Caco-2 (cell line): ENCODE results near the gene SLC22A16. TPM values are rescaled to one million over a fixed set of nuclear protein-coding genes. Genes with fewer than 3 reads are reported as not detected.

ENCODE experiments used
- BruUV-seq: library from RNA; stranded (reverse); fragments of 400-500 nt; replicated peaks from 2 replicates; lab custom pipeline; 2021; lab: Mats Ljungman, UMichigan
- CTCF ChIA-PET: fragments of 300-600 bp; sonication (Branson Sonifier 250); formaldehyde crosslinking; loops from one replicate; lab custom pipeline; 2022; ENCODE audit warnings: antibody characterized with exemption; lab: Charles Lee
- POLR2A ChIA-PET: fragments of 300-600 bp; sonication (Branson Sonifier 250); formaldehyde crosslinking; loops from one replicate; lab custom pipeline; 2022; ENCODE audit warnings: antibody characterized with exemption; lab: Charles Lee
- DNase-seq, 2 experiments: peaks; one replicate each; pipeline versions ENCODE4 v3.0.0 to v3.0.0-alpha.2; 2020 to 2022
- H3K27me3 ChIP-seq: replicated peaks from 2 replicates; pipeline ENCODE4 v1.6.0; 2011; ENCODE audit warnings: low read length; ENCODE audit not compliant: control insufficient read depth, insufficient read depth
- H3K36me3 ChIP-seq: 2 replicates; pipeline ENCODE4 v1.5.1; 2011; ENCODE audit warnings: low read length; ENCODE audit not compliant: control insufficient read depth, insufficient read depth
- H3K4me1 ChIP-seq: fragments of 250-450 bp; sonication (Bioruptor Pico); 2 replicates; pipeline ENCODE4 v1.5.1; 2020; ENCODE audit warnings: mild to moderate bottlenecking
- H3K4me3 ChIP-seq: 2 replicates; pipeline ENCODE4 v1.5.1; 2011; ENCODE audit warnings: low read depth, mild to moderate bottlenecking, control low read depth, low read length
- H3K9me3 ChIP-seq: fragments of 250-450 bp; sonication (Bioruptor Pico); 2 replicates; pipeline ENCODE4 v1.5.1; 2020; ENCODE audit warnings: mild to moderate bottlenecking, moderate library complexity
- H3K27ac Mint-ChIP-seq: one replicate; pipeline ENCODE4 v1.8.0; 2022; ENCODE audit warnings: mixed read lengths; ENCODE audit not compliant: unreplicated experiment
- H3K27me3 Mint-ChIP-seq: one replicate; pipeline ENCODE4 v1.8.0; 2022; ENCODE audit warnings: mixed read lengths; ENCODE audit not compliant: insufficient read depth, unreplicated experiment
- H3K36me3 Mint-ChIP-seq: one replicate; pipeline ENCODE4 v1.8.0; 2022; ENCODE audit warnings: mild to moderate bottlenecking, mixed read lengths; ENCODE audit not compliant: insufficient read depth, unreplicated experiment
- H3K4me1 Mint-ChIP-seq: one replicate; pipeline ENCODE4 v1.8.0; 2022; ENCODE audit warnings: low read depth, mixed read lengths; ENCODE audit not compliant: unreplicated experiment
- H3K4me3 Mint-ChIP-seq: one replicate; pipeline ENCODE4 v1.8.0; 2022; ENCODE audit warnings: mild to moderate bottlenecking, moderate library complexity, mixed read lengths; ENCODE audit not compliant: unreplicated experiment
- H3K9me3 Mint-ChIP-seq: one replicate; pipeline ENCODE4 v1.8.0; 2022; ENCODE audit warnings: mixed read lengths; ENCODE audit not compliant: unreplicated experiment
- intact Hi-C: fragments of 100-400 bp; cut with micrococcal nuclease; formaldehyde crosslinking; loops from one replicate; pipeline ENCODE4 v1.10.0; 2022; ENCODE audit not compliant: unreplicated experiment
- total RNA-seq: library from RNA; stranded (reverse); gene quantifications from 2 replicates; pipeline ENCODE4 v1.2.3, GENCODE V29; 2022
- TF ChIP-seq, protein P1 (sequence below), 2 experiments: fragments of 200-600 bp in 1 of 2; IDR thresholded peaks; 1 replicate in 1 of 2; 2 replicates in 1 of 2; pipeline versions ENCODE4 v1.5.1 to v1.8.0; 2011 to 2022; ENCODE audit warnings: antibody characterized with exemption in 1 of 2, control low read depth in 1 of 2, inconsistent platforms in 1 of 2, low read depth in 1 of 2, low read length in 1 of 2, mild to moderate bottlenecking in 1 of 2, moderate library complexity in 1 of 2; ENCODE audit not compliant: insufficient read depth in 1 of 2, severe bottlenecking in 1 of 2, unreplicated experiment in 1 of 2

Gene SLC22A16
- total RNA-seq, 1 experiment from 2014 or later: not detected

DNA sequence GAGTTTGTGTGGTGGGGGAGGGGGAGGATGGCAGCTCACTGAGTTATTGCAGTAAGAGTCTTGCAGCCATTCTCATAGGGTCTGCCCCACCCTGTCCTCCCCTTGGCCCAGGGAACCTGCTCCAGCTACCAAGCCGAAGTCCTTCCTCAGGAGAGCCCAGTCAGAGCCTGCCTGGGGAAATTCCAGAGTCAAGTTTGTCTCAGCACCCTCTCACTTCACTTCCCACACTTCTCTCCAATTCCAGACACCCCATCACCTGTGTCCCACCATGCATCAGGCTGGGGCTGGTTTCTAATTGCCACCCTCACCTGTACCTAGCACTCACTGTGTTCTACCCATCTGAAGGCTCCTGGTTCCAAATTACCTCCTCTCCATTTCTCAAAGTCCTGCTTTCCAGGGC, 10.3 kb upstream of the SLC22A16 start:
- no peaks in the 10 kb centered on the region for H3K9me3 Mint-ChIP-seq
- peaks cover 19% of the 10 kb centered on the region for H3K4me1 Mint-ChIP-seq
- TF ChIP-seq, protein P1, sequence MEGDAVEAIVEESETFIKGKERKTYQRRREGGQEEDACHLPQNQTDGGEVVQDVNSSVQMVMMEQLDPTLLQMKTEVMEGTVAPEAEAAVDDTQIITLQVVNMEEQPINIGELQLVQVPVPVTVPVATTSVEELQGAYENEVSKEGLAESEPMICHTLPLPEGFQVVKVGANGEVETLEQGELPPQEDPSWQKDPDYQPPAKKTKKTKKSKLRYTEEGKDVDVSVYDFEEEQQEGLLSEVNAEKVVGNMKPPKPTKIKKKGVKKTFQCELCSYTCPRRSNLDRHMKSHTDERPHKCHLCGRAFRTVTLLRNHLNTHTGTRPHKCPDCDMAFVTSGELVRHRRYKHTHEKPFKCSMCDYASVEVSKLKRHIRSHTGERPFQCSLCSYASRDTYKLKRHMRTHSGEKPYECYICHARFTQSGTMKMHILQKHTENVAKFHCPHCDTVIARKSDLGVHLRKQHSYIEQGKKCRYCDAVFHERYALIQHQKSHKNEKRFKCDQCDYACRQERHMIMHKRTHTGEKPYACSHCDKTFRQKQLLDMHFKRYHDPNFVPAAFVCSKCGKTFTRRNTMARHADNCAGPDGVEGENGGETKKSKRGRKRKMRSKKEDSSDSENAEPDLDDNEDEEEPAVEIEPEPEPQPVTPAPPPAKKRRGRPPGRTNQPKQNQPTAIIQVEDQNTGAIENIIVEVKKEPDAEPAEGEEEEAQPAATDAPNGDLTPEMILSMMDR (IDR thresholded peaks at IDR 0.05; ENCODE audit: insufficient read depth in 1 of 2, low read depth in 1 of 2, low read length in 1 of 2, severe bottlenecking in 1 of 2, unreplicated experiment in 1 of 2): no peak
- Histone ChIP-seq H3K4me3 (no peak overlapping the region), H3K9me3 (no peaks in the 10 kb centered on the region), H3K36me3 (no peaks in the 10 kb centered on the region), H3K27me3 (no peaks in the 10 kb centered on the region), H3K4me1 (no peaks in the 10 kb centered on the region)
- ChIA-PET CTCF (interaction anchor here (0.7 to 0.8 kb wide), 2 partner anchors 31 to 447 kb away, joined by 3 read pairs; no protein-coding TSS in a partner anchor), POLR2A (no interaction called here)
- H3K36me3 Mint-ChIP-seq: no peaks in the 10 kb centered on the region
- intact Hi-C loops: no loop called here
- H3K27ac Mint-ChIP-seq: no peak overlapping the region
- no peak for DNase-seq
- H3K27me3 Mint-ChIP-seq: no peaks in the 10 kb centered on the region
- no peak overlapping the region for H3K4me3 Mint-ChIP-seq
- no TSS peak for BruUV-seq

DNA sequence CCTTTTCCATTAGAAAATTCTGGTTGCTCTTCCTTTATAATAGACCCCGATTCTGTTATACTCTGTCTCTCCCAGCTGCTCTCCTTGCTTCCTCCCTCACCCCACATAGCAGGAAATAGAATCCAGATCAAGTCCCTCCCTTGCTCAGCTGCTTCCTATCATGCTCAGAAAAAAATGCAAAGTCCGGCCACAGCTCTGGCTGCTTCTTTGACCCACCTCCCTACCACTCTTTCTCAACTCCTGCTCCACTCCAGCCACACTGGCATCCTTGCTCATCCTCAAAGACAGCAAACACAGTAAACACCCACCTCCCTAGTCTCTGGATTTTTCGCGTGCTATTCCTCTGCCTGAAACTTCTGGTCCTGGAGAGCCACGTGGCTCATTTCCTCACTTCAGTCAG, 9.1 kb upstream of the SLC22A16 start:
- H3K4me1 Mint-ChIP-seq: peaks cover 15% of the 10 kb centered on the region
- H3K36me3 ChIP-seq: no peaks in the 10 kb centered on the region
- ChIA-PET POLR2A (no interaction called here), CTCF (no interaction called here)
- no TSS peak for BruUV-seq
- no peaks in the 10 kb centered on the region for H3K27me3 ChIP-seq
- no peak overlapping the region for H3K27ac Mint-ChIP-seq
- no peak overlapping the region for H3K4me3 ChIP-seq
- no peaks in the 10 kb centered on the region for H3K4me1 ChIP-seq
- no peaks in the 10 kb centered on the region for H3K9me3 Mint-ChIP-seq
- intact Hi-C loops: no loop called here
- H3K4me3 Mint-ChIP-seq: no peak overlapping the region
- no peaks in the 10 kb centered on the region for H3K27me3 Mint-ChIP-seq
- TF ChIP-seq, protein P1 (IDR thresholded peaks at IDR 0.05; ENCODE audit: insufficient read depth in 1 of 2, low read depth in 1 of 2, low read length in 1 of 2, severe bottlenecking in 1 of 2, unreplicated experiment in 1 of 2): no peak
- no peak for DNase-seq
- 0 out of 2 replicates have a peak, but pooled peaks cover 5% of the 10 kb centered on the region for H3K9me3 ChIP-seq
- H3K36me3 Mint-ChIP-seq: no peaks in the 10 kb centered on the region

- TF ChIP-seq, protein P1 (IDR thresholded peaks at IDR 0.05; ENCODE audit: insufficient read depth in 1 of 2, low read depth in 1 of 2, low read length in 1 of 2, severe bottlenecking in 1 of 2, unreplicated experiment in 1 of 2): no peak
Observed at GRCh38 chr6:110484321-110484720, 7.9 kb upstream of the SLC22A16 start.

More at GRCh38 chr6:110484321-110484720, 7.9 kb upstream of the SLC22A16 start:
- H3K9me3 Mint-ChIP-seq: no peaks in the 10 kb centered on the region
- H3K36me3 ChIP-seq: no peaks in the 10 kb centered on the region
- intact Hi-C loops: no loop called here
- H3K4me3 Mint-ChIP-seq: no peak overlapping the region
- H3K9me3 ChIP-seq: 0 out of 2 replicates have a peak, but pooled peaks cover 5% of the 10 kb centered on the region
- CTCF ChIA-PET: no interaction called here
- H3K27me3 Mint-ChIP-seq: no peaks in the 10 kb centered on the region
- peaks cover 15% of the 10 kb centered on the region for H3K4me1 Mint-ChIP-seq
- no peaks in the 10 kb centered on the region for H3K36me3 Mint-ChIP-seq
- POLR2A ChIA-PET: no interaction called here
- no peaks in the 10 kb centered on the region for H3K4me1 ChIP-seq
- H3K27me3 ChIP-seq: no peaks in the 10 kb centered on the region
- H3K4me3 ChIP-seq: no peak overlapping the region
- BruUV-seq: no TSS peak
- DNase-seq: peak in 1 of 2 experiments; percentile 10
- H3K27ac Mint-ChIP-seq: no peak overlapping the region
